NCI-H187 (cell line): ENCODE data around the gene BNC2.

Experiments
- DNase-seq, 2 experiments: peaks; one replicate each; lab custom pipeline; 2025; lab: John Stamatoyannopoulos, UW

Gene BNC2

DNA sequence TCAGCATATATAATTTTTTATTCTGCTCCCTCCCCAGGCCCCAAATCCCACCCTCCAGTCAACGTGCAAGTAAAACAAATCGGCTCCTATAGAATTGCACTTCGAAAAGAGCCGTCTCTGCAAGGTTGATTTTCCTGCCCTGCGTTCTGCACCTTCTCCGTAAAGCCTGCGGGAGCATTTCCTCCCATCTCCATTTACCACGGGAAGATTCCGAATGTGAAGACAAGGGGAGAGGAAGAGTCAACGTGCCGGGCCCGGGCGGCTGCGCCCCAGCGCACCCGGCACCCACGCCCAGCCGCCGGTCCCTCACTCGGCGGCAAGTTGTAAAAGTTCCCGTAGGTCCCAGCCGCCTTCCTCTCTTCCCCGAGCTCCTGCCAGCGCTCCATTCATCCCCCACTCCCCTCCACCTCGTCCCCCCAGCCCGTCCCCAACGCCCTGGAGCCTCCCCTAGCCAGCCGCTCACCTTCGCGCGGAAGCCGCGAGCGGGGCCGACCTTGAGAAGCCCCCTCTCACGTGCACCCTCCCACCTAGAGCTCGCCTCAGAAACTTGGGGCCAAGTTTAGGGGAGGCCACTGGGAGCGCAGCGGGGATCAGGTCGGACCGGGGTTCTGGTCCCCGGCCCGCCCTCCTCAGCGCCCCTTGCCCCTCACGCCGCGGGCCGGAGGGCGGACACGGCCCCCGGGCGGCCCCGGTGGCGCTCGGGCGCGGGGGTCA is 431 bp downstream of the BNC2 start:
- no peak for DNase-seq

DNA sequence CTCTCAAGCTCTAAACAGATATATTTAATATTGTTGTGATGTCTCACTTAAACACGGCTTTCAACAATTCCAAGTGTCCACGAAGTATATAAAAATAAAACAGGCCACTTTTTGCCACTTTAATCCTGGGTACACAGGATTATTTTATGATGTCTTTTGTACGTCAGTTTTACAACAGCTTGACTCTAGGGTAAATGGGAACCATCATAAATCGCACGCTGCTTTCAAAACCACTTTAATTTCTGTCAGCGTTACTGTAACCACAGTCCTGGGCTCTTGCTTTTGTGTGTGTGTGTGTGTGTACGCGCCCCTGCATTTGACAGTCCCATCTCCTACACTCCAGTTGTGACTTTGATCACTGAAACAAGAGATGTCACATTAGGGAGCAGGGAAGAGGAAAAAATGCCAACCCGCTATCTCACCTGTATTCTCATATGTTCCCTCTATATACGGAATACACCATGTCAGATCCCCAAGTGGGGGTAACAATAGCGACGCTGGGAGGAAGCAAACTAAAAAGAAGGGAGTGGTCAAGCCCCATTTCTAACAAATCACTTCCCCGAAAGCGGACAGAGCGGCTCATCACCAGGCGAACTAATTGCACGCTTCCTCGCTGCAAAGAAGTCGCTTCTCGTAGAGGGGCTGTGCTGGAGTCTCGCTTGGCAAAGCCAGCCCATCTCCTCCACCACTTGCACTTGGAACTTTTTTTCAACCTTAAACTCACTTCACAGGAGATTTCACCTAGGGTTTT is 1.2 kb downstream of the BNC2 start:
- no peak for DNase-seq

DNA sequence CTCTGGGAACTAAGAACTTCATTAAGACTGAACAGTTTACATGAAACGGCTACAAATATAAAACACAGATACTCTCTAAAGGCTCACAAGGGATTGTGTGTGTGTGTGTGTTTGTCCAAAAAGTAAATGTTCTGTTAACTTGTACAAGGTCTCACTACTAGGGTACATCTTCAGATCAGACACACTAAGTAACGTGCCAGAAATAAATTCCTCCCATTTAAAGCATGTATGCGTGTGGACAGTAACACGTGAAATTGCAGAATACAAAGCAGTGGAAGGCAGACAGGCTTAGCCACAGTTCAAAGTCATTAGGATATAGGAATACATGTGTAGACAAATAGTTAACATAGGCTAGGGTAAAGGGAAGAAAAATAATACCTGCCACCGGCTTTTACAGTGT is 1.8 kb downstream of the BNC2 start:
- no peak for DNase-seq

DNA sequence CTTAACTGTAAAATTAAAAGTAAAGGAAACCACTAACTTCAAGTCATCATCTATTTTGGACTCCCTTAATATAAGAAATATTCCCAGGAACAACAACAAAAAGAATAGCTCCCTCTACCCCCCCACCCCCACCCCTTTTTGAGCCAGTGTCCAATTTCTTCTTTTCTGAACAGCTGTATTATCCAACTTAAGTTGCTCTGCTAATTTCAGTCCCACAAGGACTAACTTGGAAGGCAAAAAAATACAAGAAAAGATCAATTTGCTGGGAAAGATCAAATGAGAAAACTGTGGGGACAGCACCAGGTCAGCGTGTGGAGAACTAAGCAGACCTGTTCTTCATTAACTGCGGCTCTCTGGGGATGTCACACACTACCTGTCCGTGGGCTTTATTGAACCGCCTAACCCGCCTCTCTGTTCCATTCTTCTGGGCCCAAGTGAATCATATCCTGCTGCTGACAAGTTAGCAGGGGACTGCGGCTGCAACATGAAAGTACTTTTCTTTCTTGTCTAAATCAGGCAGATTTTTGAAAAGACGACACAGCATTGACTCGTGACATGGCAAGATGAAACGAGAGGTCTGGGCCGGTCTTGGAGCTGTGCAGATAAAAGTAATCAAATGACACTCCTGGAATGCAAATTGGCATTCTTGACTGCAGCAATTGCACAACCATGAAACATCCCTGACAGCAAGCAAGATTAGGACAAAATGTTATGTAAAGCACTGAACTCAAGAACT is 2.7 kb downstream of the BNC2 start:
- no peak for DNase-seq

DNA sequence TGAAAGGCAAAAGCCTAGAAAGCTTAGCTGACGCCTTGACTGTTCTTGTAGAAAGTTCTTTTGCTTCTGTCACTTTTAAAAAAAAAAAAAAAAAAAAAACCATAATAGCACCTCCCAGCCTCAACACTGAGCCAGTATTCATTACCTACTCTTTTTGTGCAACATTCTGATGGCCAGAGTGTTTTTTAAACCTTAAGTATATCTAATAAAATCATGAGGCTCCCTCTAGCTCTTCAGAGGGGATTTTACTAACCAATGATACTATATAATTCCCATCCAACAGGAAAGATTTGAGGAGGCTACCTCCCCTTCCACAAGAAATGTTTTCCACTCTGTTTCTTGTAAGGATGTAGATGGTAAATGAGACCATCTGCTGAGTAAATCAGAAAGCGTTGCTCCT is 3.9 kb downstream of the BNC2 start:
- DNase-seq, result no peak

DNA sequence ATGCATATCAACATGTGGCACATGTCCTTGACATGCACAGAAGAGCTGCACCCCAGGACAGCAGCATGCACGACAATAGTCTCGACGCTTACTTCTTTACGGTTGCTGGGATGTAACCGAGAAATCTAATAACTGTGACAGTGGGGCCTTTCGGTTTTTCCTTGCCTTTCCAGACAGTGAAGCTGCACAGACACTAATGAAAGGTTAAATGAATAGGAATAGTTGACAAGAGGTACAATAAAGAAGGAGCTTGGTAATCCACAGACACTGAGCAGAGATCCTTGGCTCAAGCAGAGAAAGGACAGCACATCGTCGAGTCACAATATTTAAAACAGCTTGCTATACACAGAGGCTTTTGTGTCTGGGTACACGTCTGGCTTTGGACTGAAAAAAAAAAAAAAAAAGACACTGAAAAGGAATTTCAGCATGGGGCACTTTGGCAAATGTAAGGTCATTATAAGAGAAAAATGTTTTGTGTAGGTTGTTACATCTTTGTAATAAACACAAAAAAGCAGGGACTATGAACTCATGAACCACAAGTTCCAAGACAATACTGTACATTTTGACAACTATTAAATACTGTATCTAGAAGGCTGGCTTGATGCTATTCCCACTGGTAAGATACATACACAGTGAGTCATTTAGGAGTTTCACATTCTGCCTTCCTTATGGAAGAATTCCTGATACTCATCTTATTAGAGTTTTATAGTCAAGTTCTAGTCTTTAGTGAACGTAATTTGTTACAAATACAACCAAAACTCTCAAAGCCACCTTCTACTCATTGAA is 5.6 kb downstream of the BNC2 start:
- no peak for DNase-seq

DNA sequence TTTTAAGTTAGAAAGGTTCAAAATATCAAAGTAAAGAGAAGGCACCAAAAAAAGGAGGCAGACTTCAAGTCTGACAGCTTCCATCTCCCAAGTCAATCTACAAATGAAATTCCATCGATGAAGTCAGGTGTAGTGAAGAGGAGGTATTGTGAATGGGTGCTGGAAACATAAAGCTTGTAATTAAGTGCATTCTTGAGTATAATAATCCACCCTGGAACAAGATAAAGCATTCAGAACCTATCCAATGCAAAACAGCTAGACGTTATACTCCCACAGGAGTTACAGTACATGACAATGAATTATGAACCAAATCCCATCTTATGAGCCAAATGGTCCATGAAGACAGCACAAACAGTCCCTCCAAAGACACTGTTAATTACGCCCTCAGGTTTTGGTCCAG is 22.3 kb downstream of the BNC2 start:
- DNase-seq, result no peak

DNA sequence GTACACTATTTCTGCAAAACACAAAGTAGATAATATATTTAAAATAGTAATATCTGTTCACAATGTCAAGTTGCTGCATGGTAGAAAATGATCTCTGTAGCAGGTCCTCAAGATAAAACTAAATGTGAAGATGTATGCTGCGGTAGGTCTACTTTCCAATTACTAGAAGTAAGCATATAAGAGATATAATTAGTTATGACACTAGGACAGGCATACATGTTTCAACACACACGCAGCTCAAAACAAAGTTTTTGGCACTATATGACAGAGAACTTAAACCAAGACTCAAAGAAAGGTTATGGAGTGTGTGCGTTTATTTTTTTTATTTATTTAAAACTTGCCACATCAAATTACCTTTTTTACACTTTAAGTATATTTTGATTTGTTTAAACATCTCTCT is 23.5 kb downstream of the BNC2 start:
- DNase-seq, result no peak

DNA sequence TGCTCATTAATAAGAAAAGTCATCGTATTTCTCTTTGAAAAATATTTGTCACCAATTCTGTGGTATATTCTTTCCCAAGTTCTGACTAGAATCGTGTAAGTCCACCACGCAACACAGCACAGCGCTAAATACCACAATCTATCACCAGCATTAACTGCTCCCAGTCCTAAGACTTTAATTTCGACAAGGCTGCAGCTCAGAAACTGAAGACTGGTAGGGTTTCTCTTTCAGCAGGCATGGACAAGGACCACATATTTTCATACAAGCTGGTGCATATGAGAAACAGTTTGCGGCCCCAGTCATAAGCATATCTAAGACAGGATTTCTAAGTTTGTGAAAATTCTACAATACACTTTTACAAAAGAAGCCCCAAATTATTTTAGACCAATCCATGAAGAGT is 24.1 kb downstream of the BNC2 start:
- no peak for DNase-seq

DNA sequence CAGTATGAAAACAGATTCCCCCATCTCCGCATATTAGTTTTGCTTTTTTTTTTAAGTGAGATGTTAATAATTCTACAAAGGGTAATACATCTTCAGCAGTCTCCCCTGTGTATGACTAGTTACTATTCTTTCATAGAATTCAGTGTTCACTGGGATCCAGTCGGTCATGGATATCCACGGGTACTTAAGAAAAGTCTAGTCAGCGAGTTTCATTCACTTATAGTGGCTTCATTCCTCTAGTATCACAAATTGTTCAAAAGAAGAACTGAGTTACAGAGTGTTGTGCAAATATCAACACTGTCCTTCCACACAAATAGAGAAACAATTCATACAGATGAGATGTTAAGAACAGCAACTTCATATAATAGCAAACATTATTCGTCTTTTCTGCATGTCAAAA is 35.7 kb downstream of the BNC2 start:
- DNase-seq, result no peak

DNA sequence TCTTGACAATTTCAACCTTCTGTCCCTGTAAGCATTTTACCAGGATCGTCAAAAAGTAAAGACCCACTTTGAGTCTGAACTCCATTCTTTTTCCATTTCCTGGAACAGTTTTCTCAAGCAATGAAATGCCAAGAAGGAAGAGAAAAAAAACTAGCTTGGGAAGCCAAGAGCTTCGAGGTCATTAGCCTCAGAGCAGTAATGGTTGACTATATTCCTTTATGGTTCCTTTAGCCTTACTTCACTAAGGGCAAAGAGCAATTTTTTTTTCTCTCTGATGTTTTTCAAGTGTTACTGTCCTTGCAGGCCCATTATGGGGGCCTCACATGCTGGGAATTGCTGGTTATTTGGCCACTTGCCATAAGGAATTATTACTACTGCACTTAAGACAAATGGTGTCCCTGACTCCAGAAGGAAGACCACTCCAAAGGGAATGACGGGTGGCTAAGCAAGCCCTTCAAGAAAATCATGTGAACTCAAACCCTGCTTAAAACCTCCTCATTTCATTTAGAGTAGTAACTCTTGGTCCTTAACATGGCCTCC is 37.1 kb downstream of the BNC2 start:
- no peak for DNase-seq

DNA sequence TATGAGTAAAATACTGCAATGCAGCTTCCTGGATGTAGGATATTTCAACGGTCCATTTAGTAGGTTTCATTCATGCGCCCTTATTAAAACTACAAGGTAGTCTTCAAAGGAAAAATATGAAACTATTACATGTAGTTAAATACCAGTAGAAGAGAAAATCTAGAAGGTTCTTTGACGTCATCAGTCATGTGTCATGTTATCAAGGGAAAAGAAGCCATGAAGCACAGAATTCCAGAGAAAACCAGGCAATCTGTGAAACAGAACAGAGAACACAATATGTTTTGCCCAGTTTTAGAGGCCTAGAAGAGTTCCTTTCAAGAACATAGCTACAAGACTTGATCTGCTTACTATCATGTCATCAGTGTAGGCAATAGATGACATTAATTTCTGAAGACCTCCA is 38.4 kb downstream of the BNC2 start:
- no peak for DNase-seq

DNA sequence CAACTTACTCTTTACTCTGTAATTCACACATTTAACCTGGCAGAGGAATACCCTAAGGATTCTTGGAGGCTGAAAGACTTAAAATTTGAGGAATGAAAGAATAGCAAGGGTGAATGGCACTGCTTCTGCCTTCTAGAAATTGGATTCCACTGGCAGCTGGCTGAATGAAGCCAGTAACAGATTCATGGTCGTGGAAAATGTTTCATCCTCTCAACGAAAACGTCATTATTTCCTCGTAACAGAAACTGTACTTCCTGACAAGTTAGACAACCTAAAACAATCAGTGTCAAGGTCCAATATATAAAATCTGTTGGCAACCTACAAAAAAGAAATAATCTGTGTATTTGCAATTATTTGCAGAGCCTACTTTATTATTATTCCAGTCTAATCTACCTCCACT is 39.7 kb downstream of the BNC2 start:
- DNase-seq, result no peak

DNA sequence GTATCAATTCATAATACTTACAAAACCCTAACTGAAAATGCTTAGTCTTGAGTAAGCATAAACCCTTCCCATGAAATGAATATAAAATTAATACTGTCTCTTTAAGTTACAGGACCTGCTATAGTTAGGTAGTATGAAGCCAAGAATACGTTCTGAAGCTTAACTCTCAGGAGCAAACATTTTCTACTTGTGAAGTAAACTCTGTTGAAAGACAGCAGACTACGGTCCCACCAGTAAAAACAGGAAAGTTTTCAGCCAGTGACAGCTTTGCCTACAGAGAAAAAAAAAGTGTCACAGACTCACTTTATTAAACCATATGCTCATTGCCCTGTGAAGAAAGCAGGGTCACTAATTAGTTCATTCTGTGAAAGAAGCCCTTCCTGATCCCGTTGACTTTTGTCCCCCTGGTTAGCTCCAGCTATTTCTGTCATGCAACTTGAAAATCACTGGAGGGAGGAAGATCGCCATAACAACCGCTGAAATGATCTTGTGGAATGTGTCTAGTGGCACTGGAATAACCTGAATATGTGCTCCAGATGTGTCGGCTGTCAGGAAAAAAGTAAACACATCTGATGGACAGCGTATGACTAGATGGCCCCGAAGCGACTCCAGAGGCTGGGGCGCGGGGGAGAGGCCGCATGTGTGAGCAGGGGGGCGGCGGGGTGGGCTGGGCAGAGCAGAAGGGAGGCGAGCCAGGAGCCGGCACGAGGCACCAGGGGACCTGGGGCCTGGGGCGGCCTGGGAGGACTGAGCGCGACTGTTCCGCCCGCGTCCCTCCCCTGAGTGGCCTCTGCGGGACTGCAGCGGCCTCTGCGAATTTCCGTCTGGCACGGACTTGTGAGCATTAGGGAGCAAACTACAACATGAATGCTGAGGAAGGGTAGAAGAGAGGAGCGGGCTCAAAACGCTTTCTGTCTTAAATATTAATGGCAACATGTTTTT is 41.9 kb downstream of the BNC2 start:
- DNase-seq, result no peak

DNA sequence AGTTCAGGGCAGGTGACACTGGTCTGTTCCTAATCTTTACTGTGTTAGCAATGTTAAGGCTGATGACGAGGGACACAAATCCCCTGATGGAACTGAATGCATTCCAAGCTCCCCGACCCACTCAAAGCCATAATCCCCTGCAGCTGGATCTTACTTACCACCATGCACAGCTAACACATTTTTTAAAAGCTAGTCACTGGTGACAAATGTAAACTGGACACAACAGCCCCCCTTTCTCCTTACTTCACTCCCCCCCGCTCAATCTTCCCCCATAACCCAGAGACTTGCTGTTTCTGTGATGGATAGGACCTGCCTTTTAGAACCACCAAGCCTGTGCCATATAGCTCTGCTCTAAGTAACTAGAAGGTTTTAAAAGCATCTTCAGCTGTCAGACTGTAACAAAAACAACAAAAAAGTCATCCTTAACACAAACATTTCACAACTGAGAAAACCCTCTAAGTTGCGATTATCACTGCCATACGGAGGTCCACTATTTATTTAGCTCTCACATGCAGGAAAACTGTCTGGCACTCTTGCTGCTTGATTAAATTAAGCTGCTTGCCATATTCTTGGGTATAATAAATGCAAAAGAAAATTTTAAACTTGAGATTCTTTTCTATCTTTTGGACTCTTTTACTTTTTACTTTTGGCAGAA is 44.4 kb downstream of the BNC2 start:
- no peak for DNase-seq

DNA sequence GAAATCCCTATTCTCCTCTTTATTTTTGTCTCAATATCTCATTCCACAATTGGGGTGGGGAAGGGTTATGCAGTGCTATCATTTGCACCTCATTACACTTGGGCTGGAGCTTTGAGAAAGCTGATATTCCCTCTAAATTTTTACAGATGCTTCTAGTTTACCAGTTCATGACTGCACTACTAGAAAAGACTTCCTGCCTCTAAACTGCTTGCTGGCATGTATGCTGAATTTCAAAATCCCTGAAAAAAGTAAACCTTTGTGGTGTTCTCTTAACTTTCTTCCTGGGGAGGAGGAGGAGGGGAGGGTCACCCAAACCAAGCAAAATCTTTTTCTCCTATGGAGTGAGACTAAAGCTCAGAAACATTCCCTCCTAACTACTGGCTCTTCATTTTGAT is 45.1 kb downstream of the BNC2 start:
- no peak for DNase-seq

DNA sequence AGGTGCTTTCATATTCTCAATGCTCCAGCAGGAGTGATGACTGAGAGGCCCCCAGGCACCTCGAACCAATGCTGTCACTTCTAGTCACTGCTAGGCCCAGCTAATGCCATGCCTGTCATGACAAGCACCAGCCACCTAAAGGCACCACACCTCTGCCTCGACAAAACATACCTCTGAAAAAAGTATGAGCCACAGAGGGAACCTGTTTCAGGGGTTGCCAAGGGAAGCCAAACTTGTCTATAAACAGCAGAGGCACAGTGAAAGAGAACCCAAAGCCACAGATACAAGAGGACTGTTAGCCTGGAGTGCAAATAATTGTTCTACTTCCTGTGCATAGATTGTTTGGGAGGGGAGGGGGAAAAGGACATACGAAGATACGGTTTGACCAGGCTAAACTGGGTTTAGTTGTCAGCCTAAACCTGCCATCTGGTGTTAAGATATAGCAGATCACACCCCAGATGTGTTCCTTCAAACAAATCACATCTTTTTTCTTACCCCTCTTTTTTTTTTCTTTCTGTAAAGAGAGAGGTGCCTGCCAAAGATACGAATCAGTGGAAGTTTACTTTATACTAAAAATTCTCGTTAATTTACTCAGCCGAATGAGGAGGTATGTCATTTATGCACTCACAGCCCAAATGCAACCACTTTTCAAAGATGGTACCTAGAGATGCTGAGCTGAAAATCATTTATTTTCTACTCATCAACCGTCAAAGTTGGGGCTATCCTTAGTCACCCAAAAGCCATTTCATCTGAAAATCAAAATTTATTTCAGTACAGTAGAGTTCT is 45.7 kb downstream of the BNC2 start:
- DNase-seq, result no peak

DNA sequence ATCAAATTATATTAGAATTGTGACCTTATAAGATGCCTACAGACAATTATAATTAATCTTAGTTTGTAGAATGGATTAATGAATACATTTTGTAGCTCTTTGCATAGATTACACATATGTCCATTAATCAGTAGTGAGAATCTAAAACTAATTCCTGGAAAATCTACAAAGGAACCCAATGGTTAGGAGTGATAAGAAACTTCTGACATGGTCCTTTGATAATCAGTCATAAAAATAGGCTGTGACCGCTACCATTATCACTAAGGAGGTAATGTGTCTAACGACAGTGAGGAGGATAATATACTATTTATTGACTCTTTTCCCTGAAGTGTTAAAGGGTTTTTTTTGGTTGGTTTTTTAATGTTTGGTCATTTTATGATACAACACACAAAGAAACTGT is 46.6 kb downstream of the BNC2 start:
- DNase-seq, result no peak

DNA sequence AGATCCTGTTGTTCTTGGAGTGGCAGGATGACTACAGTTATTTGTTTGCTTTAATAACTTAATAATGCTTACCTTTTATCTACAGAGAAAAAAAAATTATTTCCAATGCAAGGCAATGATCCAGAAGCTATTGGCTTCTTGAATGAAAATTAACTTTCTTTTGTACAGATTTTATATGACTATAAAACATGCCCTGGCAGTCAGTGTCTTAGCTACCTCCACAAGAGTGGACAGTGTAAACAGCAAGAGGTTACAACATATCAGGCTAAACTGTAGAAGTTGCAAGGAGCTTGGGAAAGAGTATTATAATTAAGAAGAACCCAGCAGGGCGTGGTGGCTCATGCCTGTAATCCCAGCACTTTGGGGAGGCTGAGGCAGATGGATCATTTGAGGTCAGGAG is 49.1 kb downstream of the BNC2 start:
- no peak for DNase-seq

DNA sequence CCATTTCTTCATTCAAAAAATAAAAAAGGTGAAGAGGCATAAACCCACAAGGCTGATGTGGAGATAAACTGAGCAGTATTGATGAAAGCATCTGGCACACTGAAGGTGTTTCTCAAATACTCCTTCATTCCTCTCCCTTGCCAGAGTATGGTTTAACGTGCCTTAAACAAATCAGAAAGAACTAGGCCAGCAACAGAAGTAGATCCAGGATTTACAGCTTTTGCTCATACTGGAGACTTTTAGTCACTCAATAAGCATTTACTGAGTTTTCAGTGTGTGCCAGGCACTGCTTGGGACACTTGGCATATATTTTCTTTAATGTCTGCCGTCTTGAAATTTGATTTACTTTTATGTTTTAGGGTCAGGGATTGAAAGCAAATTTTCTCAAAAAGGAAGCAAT is 53.0 kb downstream of the BNC2 start:
- DNase-seq, result no peak
